GM18909 (cell line): Measurements from ENCODE around the gene LSM7.

Source experiments
- ATAC-seq: cut with Tn5 transposase; IDR thresholded peaks from one replicate; pipeline ENCODE4 v1.9.1; 2021; ENCODE audit warnings: mild to moderate bottlenecking; ENCODE audit not compliant: unreplicated experiment, poor library complexity

LSM7 gene

DNA sequence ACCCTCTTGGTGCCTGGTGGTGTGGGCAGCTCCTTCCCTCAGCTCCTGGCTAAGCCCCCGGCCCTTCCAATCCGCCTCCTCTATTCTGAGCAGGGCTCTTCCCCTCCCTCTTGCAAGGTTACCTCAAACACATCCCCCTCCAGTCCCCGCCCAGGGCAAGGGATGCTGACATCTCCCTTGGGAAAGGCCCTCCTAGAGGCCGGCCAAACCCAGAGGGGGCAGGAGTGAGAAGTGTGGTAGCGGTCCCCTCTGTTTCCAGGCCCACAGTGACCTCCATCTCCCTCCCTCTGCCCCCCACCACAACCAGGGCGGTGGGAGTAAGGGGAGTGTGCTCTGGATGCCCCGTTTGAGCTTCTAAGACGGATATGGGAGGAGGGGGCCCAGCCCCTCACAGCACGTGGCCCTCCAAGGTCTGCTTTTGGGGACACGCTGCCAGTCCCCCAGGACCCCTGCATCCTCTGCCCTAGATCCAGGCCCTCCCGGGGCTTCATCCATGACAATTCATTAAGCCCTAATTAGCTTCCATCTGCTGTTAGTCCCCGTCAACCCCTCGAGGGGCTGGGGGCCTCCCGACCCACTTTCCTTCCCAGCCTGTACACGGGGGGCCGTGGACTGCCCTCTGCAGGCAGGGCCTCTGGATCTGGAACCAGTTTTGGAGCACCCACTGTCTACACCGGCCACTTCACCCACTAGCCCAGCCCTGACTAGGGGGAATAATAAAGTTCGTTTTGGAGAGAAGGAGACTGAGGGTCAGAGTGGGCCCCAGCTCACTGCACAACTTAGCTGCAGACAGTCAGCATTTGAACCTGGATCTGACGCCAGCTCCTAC, 22.7 kb downstream of the LSM7 start:
- no peak for ATAC-seq

DNA sequence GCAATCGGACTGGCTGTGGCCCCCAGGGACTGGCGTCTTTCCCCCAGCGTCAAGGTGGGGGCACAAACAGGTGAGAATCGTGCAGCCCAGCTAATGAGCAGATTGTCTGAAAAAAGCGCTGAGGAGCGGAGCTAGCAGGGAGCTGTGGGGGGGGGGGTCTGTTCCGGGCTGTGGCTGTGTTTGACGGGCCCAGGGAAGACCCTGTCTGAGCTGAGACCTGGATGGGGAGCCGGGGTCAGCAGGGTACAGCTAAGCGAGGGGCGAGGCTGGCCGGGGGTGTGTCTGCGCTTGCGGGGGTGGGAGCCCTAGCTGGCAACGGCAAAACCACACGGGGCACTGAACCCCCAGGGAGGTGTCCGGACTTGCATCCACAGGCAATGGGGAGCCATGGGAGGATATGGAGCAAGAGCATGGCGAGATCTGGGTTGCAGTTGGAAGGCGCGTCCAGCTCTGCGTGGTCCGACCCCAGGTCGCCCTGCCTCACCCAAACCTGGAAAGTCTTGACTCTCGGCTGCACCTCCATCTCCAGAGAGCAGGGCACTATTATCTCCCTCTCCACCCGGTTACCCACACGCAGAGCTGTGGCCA, 25.1 kb downstream of the LSM7 start:
- ATAC-seq, result no peak

- ATAC-seq, result no peak
Measured at GRCh38 chr19:2302319-2303210, 25.8 kb downstream of the LSM7 start.

GRCh38 chr19:2300533-2300932, 27.9 kb downstream of the LSM7 start:
- ATAC-seq, result no peak

DNA sequence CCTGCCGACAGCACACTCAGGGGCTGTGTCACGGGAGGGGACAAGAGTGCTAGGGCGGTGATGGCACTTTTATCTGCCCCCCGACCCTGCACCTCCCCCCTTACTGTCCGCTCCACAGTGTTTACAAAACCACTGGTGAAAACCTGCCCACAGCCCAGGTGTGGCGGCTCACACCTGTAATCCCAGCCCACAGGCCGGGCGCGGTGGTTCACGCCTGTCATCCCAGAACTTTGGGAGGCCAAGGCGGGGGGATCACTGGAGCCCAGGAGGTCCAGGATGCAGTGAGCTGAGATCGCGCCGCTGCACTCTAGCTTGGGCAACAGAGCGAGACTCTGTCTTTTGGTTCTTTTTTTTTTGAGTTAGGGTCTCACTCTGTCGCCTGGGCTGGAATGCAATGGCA, 32.2 kb downstream of the LSM7 start:
- no peak for ATAC-seq

DNA sequence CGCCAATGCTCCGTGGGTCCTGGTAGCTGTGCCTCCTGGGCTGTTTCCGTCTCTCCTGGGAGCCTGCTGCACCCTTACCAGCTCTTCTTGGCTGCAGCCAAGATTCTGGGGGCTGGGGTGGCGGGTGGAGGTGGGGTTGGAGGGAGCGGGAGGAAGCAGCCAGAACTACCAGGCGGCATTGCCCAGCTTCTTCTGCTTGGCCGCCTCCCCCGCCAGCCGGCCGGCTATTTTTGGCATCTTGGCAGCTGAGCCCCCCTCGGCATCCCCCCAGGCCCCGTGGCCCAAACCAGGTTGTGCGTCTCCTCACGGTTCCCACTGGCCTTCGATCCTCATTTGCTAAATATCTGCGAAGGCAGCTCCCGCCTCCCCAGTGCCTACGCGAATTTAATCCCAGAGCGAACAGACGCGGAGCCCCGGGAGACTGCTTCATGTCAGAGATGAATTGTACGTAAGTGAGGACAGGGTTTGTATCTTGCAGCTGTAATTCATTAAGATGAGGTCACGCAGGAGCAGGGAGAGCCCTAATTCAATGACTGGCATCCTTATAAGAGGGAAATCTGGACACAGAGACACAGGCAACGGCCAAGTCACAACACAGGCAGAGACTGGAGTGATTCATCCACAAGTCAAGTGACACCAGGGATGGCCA, 33.6 kb downstream of the LSM7 start:
- ATAC-seq, result no peak

GRCh38 chr19:2291185-2291751, 37.1 kb downstream of the LSM7 start:
- ATAC-seq, result no peak

DNA sequence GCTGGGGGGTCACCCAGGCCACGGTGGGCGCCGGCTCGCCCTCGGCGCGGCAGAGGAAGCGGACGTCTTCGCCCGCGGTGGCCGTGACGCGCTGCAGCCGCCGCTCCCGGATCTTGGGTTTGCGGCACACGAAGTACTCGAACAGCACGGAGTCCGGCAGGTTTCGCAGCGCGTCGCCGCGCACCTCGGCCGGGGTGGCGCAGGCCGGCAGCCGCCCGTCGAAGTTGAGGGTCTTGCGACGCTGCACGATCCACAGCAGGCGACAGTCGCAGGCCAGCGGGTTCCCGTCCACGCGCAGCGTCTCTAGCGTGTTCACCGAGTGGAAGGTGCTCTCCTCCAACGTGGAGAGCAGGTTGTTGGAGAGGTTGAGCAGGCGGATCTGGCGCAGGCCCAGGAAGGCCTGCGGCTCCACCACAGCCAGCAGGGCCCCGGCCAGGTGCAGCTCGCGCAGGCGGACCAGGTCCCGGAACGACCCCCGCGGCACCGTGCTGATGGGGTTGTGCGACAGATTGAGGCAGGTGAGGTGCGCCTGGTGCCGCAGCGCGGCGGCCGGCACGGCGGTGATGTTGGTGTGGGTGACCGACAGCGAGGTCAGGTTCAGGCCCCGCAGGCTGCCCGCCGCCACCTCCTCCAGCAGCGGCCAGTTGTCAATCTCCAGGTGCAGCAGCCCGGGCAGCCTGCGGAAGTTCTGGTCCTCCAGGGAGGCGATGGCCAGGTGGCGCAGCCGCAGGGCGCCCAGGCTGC, 37.8 kb downstream of the LSM7 start:
- no peak for ATAC-seq

GRCh38 chr19:2289714-2290435, 38.5 kb downstream of the LSM7 start:
- no peak for ATAC-seq

DNA sequence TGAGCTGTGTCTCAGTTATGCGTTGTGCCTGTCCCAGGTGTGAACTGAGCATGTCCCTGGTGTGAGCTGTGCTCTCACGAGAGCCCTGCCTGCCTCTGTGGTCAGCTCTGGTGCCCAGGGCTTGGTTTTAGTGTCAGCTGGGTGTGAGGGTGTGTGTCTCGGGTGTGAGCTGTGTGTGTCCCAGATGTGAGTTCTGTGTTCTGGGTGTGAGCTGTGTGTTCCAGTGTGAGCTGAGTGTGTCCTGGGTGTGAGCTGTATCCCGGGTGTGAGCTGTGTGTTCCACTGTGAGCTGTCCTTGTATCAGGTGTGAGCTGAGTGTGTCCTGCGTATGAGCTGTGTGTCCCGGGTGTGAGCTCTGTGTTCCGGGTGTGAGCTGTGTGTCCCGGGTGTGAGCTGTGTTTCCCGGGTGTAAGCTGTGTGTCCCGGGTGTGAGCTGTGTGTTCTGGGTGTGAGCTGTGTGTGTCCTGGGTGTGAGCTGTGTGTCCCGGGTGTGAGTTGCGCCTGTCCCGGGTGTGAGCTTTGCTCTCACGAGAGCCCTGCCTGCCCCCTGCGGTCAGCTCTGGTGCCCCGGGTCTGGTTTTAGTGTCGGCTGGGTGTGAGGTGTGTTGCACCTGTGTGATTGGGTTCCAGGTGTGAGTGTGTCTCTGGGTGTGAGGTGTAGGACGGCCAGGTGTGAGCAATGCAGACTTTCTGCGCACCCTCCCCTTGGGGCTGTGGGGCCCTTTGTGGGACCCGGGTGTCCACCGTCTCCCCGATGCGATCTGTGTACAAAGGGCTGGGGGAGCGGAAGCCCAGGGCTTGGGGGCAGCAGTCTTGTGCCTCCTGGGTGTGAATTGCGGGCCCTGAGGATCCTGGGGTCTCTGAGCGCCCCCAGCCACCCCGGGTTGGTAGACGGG, 39.3 kb downstream of the LSM7 start:
- ATAC-seq, result no peak

DNA sequence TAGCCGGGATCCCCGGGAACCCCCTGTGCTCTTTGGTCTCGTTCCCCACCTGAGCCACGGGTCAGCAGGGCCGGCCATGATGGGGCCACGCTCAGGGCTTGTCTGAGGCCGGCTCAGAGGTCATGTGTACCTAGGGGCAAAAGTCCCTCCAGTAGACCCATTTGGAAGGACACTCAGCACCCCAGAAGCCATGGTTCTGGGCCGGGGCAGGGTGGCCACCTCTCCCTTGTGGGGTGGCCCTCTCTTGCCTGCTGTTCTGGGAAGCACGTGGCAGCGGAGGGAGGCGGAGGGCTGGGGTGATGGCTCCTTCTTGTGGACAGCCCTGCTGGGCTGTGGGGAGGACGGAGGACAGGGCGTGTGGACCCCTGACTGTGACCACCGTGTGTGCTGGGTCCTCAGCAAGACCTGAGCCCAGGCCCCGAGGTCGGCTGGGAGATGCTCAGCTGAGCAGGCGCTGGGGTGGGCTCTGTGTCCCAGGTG, 40.0 kb downstream of the LSM7 start:
- ATAC-seq, result no peak

DNA sequence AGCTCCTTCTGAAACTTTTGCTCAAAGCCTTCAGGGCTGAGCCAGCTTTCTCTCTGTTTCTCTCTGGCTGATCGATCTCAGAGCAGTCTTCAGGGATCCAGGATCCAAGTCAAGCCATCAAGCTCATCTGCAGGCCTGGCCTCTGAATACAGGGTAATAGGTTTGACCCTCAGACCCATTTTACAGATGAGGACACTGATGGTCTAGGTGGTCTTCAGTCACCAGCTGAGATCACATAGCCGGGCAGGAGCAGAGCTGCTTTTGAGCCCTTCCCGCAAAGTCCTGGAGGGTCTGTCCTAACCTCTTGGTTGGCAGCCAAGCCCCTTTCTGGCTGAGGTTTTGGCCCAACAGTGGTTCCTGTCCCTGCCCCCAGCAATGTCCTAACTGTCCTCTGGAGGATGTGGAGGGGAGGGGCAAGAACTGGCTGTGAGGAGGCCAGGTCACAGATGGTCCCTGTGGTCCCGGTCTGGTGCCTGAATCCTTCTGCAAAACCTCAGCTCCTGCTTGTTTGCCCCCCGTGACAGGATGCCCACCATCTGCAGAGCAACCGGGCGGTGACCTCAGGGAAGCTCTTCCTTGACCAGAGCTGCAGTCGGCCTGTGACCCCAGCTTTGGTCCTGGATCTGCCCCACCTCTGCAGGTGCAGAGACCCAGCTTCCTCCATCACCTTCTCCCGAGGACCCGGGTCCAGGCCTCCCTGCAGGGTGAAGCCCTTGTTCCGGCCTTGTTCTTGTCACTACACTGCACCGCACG, 40.6 kb downstream of the LSM7 start:
- ATAC-seq, result no peak

DNA sequence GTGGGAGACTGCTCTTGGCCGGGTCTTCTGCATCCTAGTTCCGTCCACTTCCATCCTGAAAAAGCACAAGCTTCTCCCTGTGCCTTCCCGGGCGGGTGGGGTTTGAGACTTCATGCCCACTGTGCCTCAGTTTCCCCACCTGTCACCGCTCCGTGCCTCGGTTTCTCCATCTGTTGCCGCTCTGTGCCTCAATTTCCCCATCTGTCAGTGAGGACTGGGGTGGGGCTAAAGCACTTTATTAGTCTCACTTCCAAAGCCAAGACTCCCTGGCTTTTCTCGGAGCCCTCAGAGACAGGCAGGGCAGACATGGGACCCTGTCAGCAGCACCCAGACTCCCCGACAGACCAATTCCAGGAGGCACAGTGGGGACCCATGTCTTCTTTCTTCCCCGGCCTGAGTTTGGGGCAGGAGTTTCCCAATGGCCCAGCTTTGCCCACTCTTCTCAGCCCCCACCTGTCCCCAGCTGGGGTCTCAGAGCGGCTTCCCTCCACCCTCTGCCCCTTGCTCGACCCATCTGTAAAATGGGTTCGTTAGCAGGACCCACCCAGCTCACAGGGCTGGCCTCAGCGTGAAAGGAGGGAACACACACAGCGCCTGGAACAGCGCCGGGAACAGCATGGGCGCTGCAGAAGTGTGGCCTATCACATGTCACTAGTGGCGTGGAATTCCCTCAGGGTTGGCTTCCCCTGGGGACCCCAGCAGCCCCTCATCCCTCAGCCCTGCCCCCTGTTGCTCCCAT, 41.8 kb downstream of the LSM7 start:
- ATAC-seq, result no peak

GRCh38 chr19:2283835-2284507, 44.4 kb downstream of the LSM7 start:
- ATAC-seq, result no peak

DNA sequence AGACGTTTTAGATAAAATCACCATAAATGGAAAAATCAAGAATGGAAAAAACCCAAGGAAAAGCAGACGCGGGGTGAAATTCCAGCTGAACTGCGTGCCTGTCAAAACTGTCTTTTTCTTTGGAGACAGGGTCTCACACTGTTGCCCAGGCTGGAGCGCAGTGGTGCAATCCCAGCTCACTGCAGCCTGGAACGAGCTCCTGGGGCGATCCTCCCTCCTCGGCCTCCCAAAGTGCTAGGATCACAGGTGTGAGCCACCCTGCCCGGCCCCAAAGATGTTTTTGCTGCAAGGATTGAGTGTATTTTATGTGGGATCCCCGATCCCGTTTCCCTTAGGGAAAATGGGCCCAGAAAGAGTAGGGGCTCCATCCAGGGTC, 45.5 kb downstream of the LSM7 start:
- no peak for ATAC-seq
